ENCODE results near the gene SLC38A4. TPM values are rescaled to one million over a fixed set of nuclear protein-coding genes. Genes with fewer than 3 reads are reported as not detected.

SLC38A4 gene
- total and polyA plus RNA-seq, 8 donors = 0.12 to 16.7 (median 8.4) TPM; not detected in 4

- H3K27me3 ChIP-seq = no peaks in the 10 kb centered on the region
- intact Hi-C loops (cut with DNase I; ENCODE audit: low total_unique reads) = no loop called here
- H3K4me1 ChIP-seq = no peaks in the 10 kb centered on the region
- H3K36me3 ChIP-seq = no peaks in the 10 kb centered on the region
- TF ChIP-seq POLR2AphosphoS5 (IDR thresholded peaks at IDR 0.05) = no peak
- no peak for TF ChIP-seq EP300 (IDR thresholded peaks at IDR 0.05)
- TF ChIP-seq CTCF (IDR thresholded peaks at IDR 0.05) = no peak
- no peak for TF ChIP-seq POLR2A (IDR thresholded peaks at IDR 0.05)
- H3K4me3 ChIP-seq = no peak overlapping the region
- no peak overlapping the region for H3K27ac ChIP-seq
- 89 to 97% (median 94%) methylated on average over 5 of the region's 5 CpGs for WGBS, 5 donors
- no peaks in the 10 kb centered on the region for H3K9me3 ChIP-seq
- DNase-seq = no peak
These were observed 47.4 kb downstream of the SLC38A4 start for GRCh38 chr12:46778415-46778814.

- 52 to 85% (median 59%) methylated on average over 4 of the region's 4 CpGs for WGBS, 5 donors
- H3K9me3 ChIP-seq = no peaks in the 10 kb centered on the region
- H3K4me1 ChIP-seq = no peaks in the 10 kb centered on the region
- DNase-seq = no peak
- intact Hi-C loops (cut with DNase I; ENCODE audit: low total_unique reads) = no loop called here
- no peaks in the 10 kb centered on the region for H3K36me3 ChIP-seq
- H3K27me3 ChIP-seq = no peaks in the 10 kb centered on the region
- no peak overlapping the region for H3K27ac ChIP-seq
- no peak overlapping the region for H3K4me3 ChIP-seq
- TF ChIP-seq POLR2AphosphoS5 (IDR thresholded peaks at IDR 0.05) = no peak
- no peak for TF ChIP-seq EP300 (IDR thresholded peaks at IDR 0.05)
- no peak for TF ChIP-seq POLR2A (IDR thresholded peaks at IDR 0.05)
- no peak for TF ChIP-seq CTCF (IDR thresholded peaks at IDR 0.05)
These were observed 48.2 kb downstream of the SLC38A4 start for GRCh38 chr12:46777587-46777986.

- Histone ChIP-seq H3K27me3 (no peaks in the 10 kb centered on the region), H3K9me3 (no peaks in the 10 kb centered on the region), H3K36me3 (no peaks in the 10 kb centered on the region), H3K4me3 (no peak overlapping the region), H3K27ac (no peak overlapping the region), H3K4me1 (peaks cover 0 to 2% (median 0%) of the 10 kb centered on the region in 4 donors)
- intact Hi-C loops (cut with DNase I; ENCODE audit: low total_unique reads) = no loop called here
- TF ChIP-seq POLR2AphosphoS5 (IDR thresholded peaks at IDR 0.05) (no peak), EP300 (IDR thresholded peaks at IDR 0.05) (no peak), POLR2A (IDR thresholded peaks at IDR 0.05) (no peak), CTCF (IDR thresholded peaks at IDR 0.05) (no peak)
- no peak for DNase-seq
- WGBS, 5 donors = 52 to 82% (median 64%) methylated on average over 3 of the region's 3 CpGs
These were observed 50.0 kb downstream of the SLC38A4 start for GRCh38 chr12:46775796-46776195.

GRCh38 chr12:46774322-46774633, 51.5 kb downstream of the SLC38A4 start:
- Histone ChIP-seq H3K4me1 (peaks cover 0 to 9% (median 4%) of the 10 kb centered on the region in 4 donors), H3K4me3 (no peak overlapping the region), H3K27ac (no peak overlapping the region), H3K9me3 (no peaks in the 10 kb centered on the region), H3K36me3 (no peaks in the 10 kb centered on the region), H3K27me3 (no peaks in the 10 kb centered on the region)
- no peak for TF ChIP-seq EP300 (IDR thresholded peaks at IDR 0.05)
- TF ChIP-seq POLR2AphosphoS5 (IDR thresholded peaks at IDR 0.05) = no peak
- TF ChIP-seq CTCF (IDR thresholded peaks at IDR 0.05) = no peak
- no peak for TF ChIP-seq POLR2A (IDR thresholded peaks at IDR 0.05)
- DNase-seq = no peak
- intact Hi-C loops (cut with DNase I; ENCODE audit: low total_unique reads) = no loop called here
